ENCODE data around the gene SPATA9. TPM values are rescaled to one million over a fixed set of nuclear protein-coding genes. Genes with fewer than 3 reads are reported as not detected.

SPATA9 gene
- polyA plus RNA-seq, 10 donors: 1.0 to 3.2 (median 1.8) TPM

- DNase-seq: peak in 2 of 3 donors; percentile 36 to 77
Measured at GRCh38 chr5:95620870-95621838, 61.6 kb downstream of the SPATA9 start.

GRCh38 chr5:95620030-95620869, 62.5 kb downstream of the SPATA9 start, which contains the start of gene GPR150:
GPR150 (plus strand) TSS chr5:95620087; CDS start chr5:95620276, 189 bp downstream.
- DNase-seq: peak in 2 of 3 donors; percentile 42 to 77

GRCh38 chr5:95619514-95620029, 63.2 kb downstream of the SPATA9 start:
- no peak for DNase-seq

- no peak for DNase-seq
Measured at GRCh38 chr5:95619096-95619495, 63.7 kb downstream of the SPATA9 start.

- no peak for DNase-seq
Measured at GRCh38 chr5:95617057-95617456, 65.7 kb downstream of the SPATA9 start.

- no peak for DNase-seq
Measured at GRCh38 chr5:95615164-95615467, 67.7 kb downstream of the SPATA9 start.

GRCh38 chr5:95613514-95613913, 69.3 kb downstream of the SPATA9 start:
- no peak for DNase-seq

- DNase-seq: no peak
Measured at GRCh38 chr5:95611396-95611795, 71.4 kb downstream of the SPATA9 start.

GRCh38 chr5:95610546-95610945, 72.2 kb downstream of the SPATA9 start:
- DNase-seq: no peak

- DNase-seq: no peak
Measured at GRCh38 chr5:95609711-95610110, 73.1 kb downstream of the SPATA9 start.

Other genes with a start within 250 kb of the SPATA9 start
- 10 to 100 TPM; 42.7 to 81.9 (median 57.6) TPM for gene SKIC3, start 128.0 kb downstream of the SPATA9 start, polyA plus RNA-seq (ENCODE audit: insufficient read length in 10 of 10)
- 10 to 100 TPM in 4 of 10 donors, 1 to 10 TPM in 6; 7.1 to 13.6 (median 8.7) TPM for gene ARSK, start 127.9 kb downstream of the SPATA9 start, polyA plus RNA-seq (ENCODE audit: insufficient read length in 10 of 10)
- under 1 TPM in 8 of 10 donors, not detected in 2; 0.08 to 0.17 (median 0.12) TPM for gene GPR150, start 62.9 kb downstream of the SPATA9 start, polyA plus RNA-seq (ENCODE audit: insufficient read length in 10 of 10)
- gene RFESD, start 36.2 kb downstream of the SPATA9 start, polyA plus RNA-seq (ENCODE audit: insufficient read length in 10 of 10): 1 to 10 TPM; 2.6 to 8.7 (median 3.8) TPM
- gene RHOBTB3, start 48.3 kb upstream of the SPATA9 start, polyA plus RNA-seq (ENCODE audit: insufficient read length in 10 of 10): 100 to 1,000 TPM in 5 of 10 donors, 10 to 100 TPM in 5; 81.1 to 131 (median 97.7) TPM
- 10 to 100 TPM in 9 of 10 donors, 1 to 10 TPM in 1; 8.7 to 21.2 (median 11.7) TPM for gene GLRX, start 139.7 kb upstream of the SPATA9 start, polyA plus RNA-seq (ENCODE audit: insufficient read length in 10 of 10)

Data from muscle of back (tissue), 11 donors.